Measurements from ENCODE around the gene ECHS1.

The ECHS1 gene

DNA sequence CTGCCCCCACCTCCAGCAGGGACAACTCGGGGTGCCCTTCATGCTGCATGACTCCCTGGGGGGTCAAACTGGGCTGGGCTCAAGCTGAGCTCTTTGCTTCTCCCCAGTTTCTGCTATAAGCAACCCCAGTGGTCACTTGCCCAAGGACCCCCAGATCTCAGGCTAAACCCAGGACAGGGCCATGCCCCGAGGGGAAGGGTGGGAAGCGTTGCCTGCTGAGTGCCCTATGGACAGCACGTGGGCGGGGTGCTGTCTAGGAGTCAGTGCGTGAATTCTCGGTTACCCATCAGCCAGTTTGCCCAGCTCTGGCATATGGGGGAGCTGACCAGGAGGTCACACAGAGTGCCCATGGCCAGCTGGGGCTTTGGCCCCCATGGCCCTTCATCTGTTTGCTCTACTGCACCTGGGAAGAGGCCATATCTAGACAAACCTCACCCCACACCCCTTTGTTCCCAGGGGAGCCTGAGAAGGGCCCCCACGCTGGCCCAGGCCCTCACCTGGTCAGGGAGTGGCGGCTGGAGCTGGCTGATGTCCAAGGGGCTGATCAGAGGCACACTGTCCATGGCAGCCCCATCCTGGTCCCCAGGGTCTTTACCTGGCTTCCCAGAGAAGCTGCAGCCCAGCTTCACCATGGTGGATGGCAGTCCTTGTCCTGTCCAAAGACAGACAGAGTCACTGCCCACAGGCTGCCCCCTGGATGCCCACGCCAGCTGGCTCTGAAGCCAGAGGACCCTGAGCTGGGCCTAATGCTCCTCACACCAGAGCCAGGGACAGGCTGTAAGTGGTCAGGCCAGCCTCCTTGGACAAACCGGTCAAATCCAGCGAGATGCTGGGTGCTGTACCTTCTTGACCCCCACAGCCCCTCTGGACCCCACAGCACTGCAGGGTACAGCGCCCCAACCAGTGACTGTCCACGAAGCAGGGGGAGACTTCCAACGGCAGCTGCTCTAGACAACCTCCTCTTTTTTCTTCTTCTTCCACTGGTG is 44.5 kb downstream of the ECHS1 start:
- TF ChIP-seq, protein P1, sequence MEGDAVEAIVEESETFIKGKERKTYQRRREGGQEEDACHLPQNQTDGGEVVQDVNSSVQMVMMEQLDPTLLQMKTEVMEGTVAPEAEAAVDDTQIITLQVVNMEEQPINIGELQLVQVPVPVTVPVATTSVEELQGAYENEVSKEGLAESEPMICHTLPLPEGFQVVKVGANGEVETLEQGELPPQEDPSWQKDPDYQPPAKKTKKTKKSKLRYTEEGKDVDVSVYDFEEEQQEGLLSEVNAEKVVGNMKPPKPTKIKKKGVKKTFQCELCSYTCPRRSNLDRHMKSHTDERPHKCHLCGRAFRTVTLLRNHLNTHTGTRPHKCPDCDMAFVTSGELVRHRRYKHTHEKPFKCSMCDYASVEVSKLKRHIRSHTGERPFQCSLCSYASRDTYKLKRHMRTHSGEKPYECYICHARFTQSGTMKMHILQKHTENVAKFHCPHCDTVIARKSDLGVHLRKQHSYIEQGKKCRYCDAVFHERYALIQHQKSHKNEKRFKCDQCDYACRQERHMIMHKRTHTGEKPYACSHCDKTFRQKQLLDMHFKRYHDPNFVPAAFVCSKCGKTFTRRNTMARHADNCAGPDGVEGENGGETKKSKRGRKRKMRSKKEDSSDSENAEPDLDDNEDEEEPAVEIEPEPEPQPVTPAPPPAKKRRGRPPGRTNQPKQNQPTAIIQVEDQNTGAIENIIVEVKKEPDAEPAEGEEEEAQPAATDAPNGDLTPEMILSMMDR (conservative IDR thresholded peaks at IDR 0.05; ENCODE audit: control insufficient read depth, insufficient read depth, low read depth, low read length) = no peak
- DNase-seq (ENCODE audit: low read depth) = no peak
- no peak overlapping the region for H3K4me3 ChIP-seq (ENCODE audit: control insufficient read depth, low read depth, low read length)

DNA sequence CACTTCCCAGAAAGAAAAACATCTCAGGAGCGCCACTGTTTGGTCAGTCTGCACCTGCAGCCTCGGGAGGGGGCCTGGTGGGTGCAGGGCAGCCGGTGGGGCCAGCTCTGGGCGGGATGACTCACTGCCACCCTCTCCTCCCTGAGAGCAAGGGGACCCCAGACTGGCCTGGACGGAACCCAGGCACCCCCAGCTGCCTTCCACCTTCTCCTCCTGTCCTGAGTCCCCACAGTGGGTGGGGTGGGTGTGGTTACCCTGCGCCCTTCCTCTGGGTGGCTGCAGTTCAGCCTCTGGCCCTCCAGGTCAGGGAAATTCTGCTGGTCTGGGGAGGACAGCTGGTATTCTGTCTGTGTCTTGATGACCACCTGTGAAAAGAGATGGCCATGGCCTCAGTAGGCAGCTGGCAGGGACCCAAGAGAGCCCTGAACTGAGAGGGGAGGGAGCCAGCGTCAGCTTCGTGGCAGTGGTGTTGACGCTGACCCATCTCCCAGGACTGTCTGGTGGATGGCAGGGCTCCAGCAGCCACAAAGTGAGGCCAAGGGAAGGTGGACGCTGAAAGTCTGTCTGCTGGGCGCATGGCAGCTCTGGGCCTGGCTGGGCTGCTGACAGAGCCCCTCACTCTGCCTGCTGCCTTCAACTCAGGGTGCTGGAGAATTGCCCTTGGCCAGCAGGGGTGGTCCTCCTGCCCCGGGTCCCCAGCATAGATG is 45.4 kb downstream of the ECHS1 start:
- TF ChIP-seq, protein P1 (conservative IDR thresholded peaks at IDR 0.05; ENCODE audit: control insufficient read depth, insufficient read depth, low read depth, low read length) = no peak
- DNase-seq (ENCODE audit: low read depth) = peak; percentile 16
- no peak overlapping the region for H3K4me3 ChIP-seq (ENCODE audit: control insufficient read depth, low read depth, low read length)

DNA sequence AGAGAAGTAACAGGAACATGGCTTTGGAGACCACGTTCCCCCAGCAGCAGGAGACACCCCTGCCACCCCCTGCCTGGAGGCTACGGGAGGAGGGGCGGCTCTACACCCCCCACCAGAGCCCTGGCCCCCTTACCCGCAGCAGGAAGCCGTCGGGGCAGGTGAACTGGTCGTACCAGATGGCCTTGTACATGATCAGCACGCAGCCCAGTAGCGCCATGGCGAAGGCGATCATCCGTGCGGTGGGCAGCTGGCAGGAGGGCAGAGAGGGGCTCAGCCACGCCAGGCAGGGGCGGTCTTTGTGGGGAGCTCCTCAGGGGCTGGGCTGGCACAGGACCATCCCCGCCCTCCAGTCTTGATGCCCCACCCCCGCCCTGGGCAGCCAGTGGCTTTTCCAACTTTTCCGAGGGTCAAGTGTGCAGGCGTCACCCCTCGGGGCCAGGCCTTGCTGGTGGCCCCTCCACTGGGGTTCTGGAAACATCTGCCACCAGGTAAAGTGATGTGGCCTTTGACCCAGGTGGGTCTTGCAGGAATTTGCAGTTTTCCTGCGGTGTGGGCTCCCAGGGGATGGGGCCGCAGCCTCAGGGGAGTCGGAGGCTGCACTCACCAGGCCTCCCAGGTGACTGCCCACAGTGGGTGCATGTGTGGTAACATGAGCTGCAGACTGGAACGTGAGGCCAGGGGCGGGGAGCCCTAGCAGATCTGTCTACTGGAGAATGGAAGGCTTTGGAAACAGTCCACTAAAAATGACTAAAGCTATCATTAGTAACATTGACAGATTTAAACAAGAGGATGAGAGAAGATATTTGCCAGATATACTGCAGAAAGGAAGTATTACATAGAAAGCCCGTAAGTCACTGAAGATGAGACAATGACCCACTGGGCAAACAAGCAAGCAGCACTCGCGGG is 46.2 kb downstream of the ECHS1 start:
- peak; percentile 76 for DNase-seq (ENCODE audit: low read depth)
- H3K4me3 ChIP-seq (ENCODE audit: control insufficient read depth, low read depth, low read length) = no peak overlapping the region
- TF ChIP-seq, protein P1 (conservative IDR thresholded peaks at IDR 0.05; ENCODE audit: control insufficient read depth, insufficient read depth, low read depth, low read length) = no peak

DNA sequence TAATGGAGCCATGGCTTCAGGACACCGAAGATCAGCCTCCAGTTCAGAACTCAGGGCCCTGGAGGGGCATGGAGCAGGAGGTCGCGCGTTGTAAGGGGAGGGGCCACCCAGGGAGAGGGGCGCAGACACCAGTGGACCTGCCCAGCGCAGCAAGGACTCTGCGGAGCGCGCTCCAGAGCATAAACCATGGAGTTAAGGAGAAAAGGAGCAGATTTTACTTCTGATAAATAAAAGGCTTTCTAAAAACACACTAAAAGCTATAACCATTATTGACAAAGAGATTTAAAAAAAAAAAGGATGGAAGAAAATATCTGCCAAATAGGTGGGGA is 47.0 kb downstream of the ECHS1 start:
- TF ChIP-seq, protein P1 (conservative IDR thresholded peaks at IDR 0.05; ENCODE audit: control insufficient read depth, insufficient read depth, low read depth, low read length) = no peak
- DNase-seq (ENCODE audit: low read depth) = no peak
- no peak overlapping the region for H3K4me3 ChIP-seq (ENCODE audit: control insufficient read depth, low read depth, low read length)

DNA sequence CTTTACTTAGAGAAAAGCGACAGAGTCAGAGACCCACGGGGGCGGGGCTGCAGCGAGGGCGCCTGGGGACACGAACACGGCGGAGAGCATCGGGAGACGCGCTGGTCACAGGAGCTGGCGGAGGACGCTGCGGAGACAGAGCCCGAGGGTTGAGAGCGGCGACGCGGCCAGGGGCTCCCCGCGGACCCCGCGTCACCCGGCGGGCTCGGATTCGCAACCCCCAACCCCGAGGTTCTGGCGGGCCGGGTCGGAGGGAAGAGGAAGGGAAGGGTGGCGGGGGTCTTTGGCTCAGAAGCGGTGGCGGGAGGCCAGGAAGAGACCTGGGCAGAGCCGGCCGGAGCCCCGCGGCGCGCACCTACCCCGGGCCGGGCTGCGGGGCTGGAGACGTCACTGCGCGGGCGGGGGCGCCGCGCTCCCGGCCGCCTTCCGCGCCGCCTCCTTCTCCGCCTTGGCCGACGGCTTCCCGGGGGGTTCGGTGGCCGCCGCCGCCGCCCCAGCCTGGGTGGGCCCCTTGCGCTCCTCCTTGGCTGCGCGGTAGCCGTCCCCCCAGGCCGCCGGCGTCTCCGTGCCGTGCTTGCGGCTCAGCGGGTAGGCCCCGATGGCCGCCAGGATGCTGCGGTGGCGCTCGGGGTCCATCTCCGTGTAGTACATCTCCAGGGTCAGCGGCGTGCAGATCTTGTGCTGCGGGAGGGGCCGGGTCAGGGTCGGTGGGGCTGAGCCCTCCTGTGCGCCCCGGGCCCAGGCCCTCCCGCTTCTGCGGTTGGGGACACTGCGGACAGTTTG is 47.5 kb downstream of the ECHS1 start:
- no peak for DNase-seq (ENCODE audit: low read depth)
- TF ChIP-seq, protein P1 (conservative IDR thresholded peaks at IDR 0.05; ENCODE audit: control insufficient read depth, insufficient read depth, low read depth, low read length) = no peak
- no peak overlapping the region for H3K4me3 ChIP-seq (ENCODE audit: control insufficient read depth, low read depth, low read length)

Data from fibroblast of mammary gland (primary cell).